Measurements from ENCODE around the gene TPSB2.

The TPSB2 gene

DNA sequence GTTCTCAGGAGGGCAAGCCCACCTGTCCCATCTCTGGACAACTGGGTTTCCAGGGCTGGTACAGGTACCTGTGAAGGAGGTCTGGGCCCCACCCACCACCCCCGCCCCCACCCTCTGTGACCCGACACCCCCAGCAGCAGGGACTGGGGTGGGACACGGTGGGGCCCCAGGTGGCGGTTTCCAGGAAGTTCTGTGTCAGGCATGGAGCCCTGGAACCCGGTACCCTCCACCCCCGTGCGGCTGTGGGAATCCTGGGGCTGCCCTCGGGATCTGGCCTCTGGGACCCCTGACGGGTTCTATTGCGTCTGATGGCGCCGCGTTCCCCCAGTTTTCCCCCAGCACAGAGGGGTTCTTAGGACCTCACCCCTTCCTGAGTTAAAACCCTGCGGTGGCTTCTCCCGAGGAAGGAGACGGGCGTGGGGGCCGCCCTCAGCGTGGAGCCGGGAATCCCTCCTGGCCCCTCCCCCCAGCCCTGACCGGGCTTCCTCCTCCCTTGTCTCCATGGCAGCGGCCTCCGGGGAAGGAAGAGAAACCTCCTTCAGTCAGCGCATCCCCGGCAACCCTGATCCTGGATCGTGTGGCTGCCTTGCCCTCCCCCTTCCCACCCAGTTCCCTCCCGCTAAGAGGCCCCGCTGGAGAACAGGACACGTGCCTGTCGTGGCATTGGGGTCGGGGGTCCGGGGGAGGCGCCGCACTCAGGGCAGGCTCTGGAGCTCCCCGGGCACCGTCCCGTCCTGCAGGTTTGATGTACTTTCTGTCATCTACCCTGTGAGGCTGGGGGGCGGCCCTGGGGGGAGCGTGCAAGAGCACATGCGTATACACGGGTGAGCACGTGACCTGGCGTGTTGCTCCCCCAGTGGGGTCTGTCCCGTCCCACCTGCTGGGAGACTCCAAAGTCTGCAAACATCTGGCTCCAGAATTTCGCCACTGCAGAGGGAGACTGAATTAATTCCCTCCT lies 46.8 kb downstream of the TPSB2 start:
- no peak for DNase-seq (ENCODE audit: low read depth, low spot score)

DNA sequence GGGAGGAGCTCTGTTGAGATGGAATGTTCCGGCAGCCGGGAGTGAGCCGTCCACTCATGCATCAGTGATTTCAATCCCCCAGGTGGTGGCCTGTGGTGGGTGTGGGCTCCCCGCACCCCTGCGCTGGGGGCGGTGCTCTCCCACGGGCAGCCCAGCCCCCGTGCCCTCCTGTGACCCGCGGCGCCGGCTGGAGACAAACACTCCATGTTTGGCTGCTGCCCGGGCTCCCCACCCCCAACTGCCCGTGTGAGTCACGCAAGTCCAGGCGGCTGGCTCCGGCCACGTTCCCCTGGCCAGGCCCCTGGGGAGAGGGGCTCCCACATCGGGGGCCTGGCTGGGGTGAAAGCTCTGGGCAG lies 47.7 kb downstream of the TPSB2 start:
- peak; percentile 59 for DNase-seq (ENCODE audit: low read depth, low spot score)

DNA sequence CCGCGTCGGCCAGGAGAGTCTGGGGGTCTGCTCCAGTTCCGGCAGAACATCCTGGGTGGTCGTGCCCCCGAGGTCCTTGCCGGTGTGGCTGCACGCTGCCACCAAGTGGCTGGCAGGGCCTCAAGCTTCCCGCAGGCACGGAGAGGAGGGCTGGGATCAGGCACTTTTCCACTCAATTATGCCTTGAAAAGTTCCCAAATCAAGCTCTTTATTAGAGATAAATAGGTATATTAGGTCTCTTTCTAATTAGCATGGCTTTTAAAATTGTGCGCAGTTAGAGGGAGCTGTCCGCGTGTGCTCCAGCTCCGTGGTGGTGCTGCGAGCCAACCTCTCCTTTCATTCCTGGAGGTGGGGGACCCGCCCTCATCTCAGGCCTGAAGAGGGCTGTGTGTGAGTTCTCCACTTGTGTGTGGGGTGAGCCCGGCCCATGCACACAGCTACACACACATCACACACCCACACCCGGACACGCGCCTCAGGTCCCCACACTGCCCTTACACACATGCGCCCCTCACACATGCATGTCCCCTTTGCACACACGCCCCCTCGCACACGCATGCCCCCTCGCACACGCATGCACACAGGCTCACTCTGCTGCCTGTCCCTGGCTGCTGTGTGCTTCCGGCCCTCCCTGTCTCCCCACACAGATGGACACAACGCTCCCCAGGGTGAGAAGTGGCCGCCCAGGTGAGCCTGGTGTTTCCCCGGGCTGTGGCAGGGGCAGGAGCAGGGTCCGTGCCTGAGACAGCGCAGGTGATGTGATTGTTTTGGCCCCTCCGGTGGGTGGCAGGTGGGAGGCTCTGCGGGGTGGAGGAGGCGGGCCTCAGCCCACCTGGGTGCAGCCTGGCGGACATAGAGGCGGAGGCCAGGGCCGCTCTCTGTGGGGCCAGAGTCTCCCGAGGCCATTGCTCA lies 48.3 kb downstream of the TPSB2 start:
- no peak for DNase-seq (ENCODE audit: low read depth, low spot score)

- DNase-seq (ENCODE audit: low read depth, low spot score) = no peak
These were observed 49.2 kb downstream of the TPSB2 start for GRCh38 chr16:1180549-1181403.

Measured in brain pericyte (primary cell).